ENCODE results near the gene CDC27. TPM values are rescaled to one million over a fixed set of nuclear protein-coding genes. Genes with fewer than 3 reads are reported as not detected.

CDC27 gene
- total RNA-seq, 4 donors from 2014 or later, result 37.5 to 63.9 (median 40.6) TPM

DNA sequence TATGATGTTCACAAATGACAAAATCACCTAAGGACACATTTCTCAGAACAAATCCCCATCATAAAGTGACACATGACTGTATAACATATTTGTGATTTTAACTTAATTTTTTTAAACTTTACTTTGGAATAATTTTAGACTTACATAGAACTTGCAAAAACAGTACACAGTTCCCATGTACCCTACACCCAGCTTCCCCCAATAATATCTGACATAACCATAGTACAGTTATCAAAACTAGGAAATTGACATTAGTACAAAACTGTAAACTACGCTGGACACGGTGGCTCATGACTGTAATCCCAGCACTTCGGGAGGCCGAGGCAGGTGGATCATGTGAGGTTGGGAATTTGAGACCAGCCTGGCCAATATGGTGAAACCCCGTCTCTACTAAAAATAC, 24.8 kb downstream of the CDC27 start:
- DNase-seq, result no peak
- in situ Hi-C loops (cut with MboI; ENCODE audit: low pct_ligation_motif_present in 1 of 4, low pct_unique_long_range_greater_than_20kb in 1 of 4, low sequenced_read_pairs in 3 of 4), result no loop called here
- Histone ChIP-seq H3K9me3 (no peaks in the 10 kb centered on the region), H3K27me3 (no peaks in the 10 kb centered on the region), H3K27ac (no peak overlapping the region), H3K4me1 (peaks cover 0 to 7% (median 2%) of the 10 kb centered on the region in 4 donors), H3K4me3 (no peak overlapping the region), H3K36me3 (peaks cover 0 to 43% (median 4%) of the 10 kb centered on the region in 4 donors)
- intact Hi-C loops (cut with DNase I; ENCODE audit: low total_unique reads), result no loop called here
- TF ChIP-seq, protein P1, sequence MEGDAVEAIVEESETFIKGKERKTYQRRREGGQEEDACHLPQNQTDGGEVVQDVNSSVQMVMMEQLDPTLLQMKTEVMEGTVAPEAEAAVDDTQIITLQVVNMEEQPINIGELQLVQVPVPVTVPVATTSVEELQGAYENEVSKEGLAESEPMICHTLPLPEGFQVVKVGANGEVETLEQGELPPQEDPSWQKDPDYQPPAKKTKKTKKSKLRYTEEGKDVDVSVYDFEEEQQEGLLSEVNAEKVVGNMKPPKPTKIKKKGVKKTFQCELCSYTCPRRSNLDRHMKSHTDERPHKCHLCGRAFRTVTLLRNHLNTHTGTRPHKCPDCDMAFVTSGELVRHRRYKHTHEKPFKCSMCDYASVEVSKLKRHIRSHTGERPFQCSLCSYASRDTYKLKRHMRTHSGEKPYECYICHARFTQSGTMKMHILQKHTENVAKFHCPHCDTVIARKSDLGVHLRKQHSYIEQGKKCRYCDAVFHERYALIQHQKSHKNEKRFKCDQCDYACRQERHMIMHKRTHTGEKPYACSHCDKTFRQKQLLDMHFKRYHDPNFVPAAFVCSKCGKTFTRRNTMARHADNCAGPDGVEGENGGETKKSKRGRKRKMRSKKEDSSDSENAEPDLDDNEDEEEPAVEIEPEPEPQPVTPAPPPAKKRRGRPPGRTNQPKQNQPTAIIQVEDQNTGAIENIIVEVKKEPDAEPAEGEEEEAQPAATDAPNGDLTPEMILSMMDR (IDR thresholded peaks at IDR 0.05), result no peak
- TF ChIP-seq POLR2AphosphoS5 (IDR thresholded peaks at IDR 0.05) (no peak), POLR2A (IDR thresholded peaks at IDR 0.05) (no peak), EP300 (IDR thresholded peaks at IDR 0.05; ENCODE audit: low read depth) (no peak)
- WGBS, 2 donors (ENCODE audit: low coverage in 1 of 2), result 99 to 100% methylated on average over 2 to 5 of the region's 5 CpGs

- intact Hi-C loops (cut with DNase I; ENCODE audit: low total_unique reads) (no loop called here), in situ Hi-C loops (cut with MboI; ENCODE audit: low pct_ligation_motif_present in 1 of 4, low pct_unique_long_range_greater_than_20kb in 1 of 4, low sequenced_read_pairs in 3 of 4) (no loop called here)
- H3K27ac ChIP-seq, result peak overlapping the region in 1 of 4 donors; percentile 32
- no peaks in the 10 kb centered on the region for H3K27me3 ChIP-seq
- DNase-seq, result no peak
- peaks cover 0 to 31% (median 14%) of the 10 kb centered on the region in 4 donors for H3K36me3 ChIP-seq
- peaks cover 0 to 7% (median 2%) of the 10 kb centered on the region in 4 donors for H3K4me1 ChIP-seq
- TF ChIP-seq POLR2AphosphoS5 (IDR thresholded peaks at IDR 0.05), result no peak
- TF ChIP-seq POLR2A (IDR thresholded peaks at IDR 0.05), result no peak
- TF ChIP-seq, protein P1 (IDR thresholded peaks at IDR 0.05), result no peak
- TF ChIP-seq EP300 (IDR thresholded peaks at IDR 0.05; ENCODE audit: low read depth), result no peak
- H3K4me3 ChIP-seq, result no peak overlapping the region
- 72 to 78% methylated on average over 2 of the region's 2 CpGs for WGBS, 2 donors (ENCODE audit: low coverage in 1 of 2)
- H3K9me3 ChIP-seq, result no peaks in the 10 kb centered on the region
Observed at GRCh38 chr17:47162013-47162622, 27.0 kb downstream of the CDC27 start.

GRCh38 chr17:47159315-47159714, 29.8 kb downstream of the CDC27 start:
- H3K36me3 ChIP-seq, result peaks cover 0 to 57% (median 23%) of the 10 kb centered on the region in 4 donors

DNA sequence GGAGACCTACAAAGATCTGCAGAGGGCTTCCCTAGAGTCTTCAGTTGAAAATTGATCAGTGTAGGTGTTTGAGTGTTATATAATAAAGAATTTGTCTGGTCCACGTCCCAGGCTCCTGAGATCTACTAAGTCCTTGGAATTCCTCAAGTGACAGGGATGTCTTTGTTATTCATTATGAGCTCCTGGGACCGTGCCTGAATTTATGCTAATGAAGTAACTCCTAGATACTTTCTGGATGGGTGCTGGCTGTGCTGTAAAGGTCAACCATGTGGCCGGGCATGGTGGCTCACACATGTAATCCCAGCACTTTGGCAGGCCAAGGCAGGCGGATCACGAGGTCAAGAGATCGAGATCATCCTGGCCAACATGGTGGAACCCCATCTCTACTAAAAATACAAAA, 43.7 kb downstream of the CDC27 start:
- Histone ChIP-seq H3K9me3 (no peaks in the 10 kb centered on the region), H3K27ac (no peak overlapping the region), H3K27me3 (no peaks in the 10 kb centered on the region), H3K4me3 (no peak overlapping the region), H3K4me1 (no peaks in the 10 kb centered on the region), H3K36me3 (peaks cover 0 to 75% (median 21%) of the 10 kb centered on the region in 4 donors)
- intact Hi-C loops (cut with DNase I; ENCODE audit: low total_unique reads) (no loop called here), in situ Hi-C loops (cut with MboI; ENCODE audit: low pct_ligation_motif_present in 1 of 4, low pct_unique_long_range_greater_than_20kb in 1 of 4, low sequenced_read_pairs in 3 of 4) (no loop called here)
- no peak for DNase-seq
- WGBS, 2 donors (ENCODE audit: low coverage in 1 of 2), result 89 to 96% methylated on average over 3 to 6 of the region's 6 CpGs
- TF ChIP-seq EP300 (IDR thresholded peaks at IDR 0.05; ENCODE audit: low read depth), result no peak
- TF ChIP-seq POLR2AphosphoS5 (IDR thresholded peaks at IDR 0.05), result no peak
- TF ChIP-seq POLR2A (IDR thresholded peaks at IDR 0.05), result no peak
- TF ChIP-seq, protein P1 (IDR thresholded peaks at IDR 0.05), result no peak

More at GRCh38 chr17:47159315-47159714, 29.8 kb downstream of the CDC27 start:
- H3K9me3 ChIP-seq, result no peaks in the 10 kb centered on the region
- DNase-seq, result no peak
- WGBS, 2 donors (ENCODE audit: low coverage in 1 of 2), result 100% methylated on average over 15 of the region's 18 CpGs; no CpG with 5 or more reads in 1 of the 2 donors
- H3K27me3 ChIP-seq, result no peaks in the 10 kb centered on the region
- in situ Hi-C loops (cut with MboI; ENCODE audit: low pct_ligation_motif_present in 1 of 4, low pct_unique_long_range_greater_than_20kb in 1 of 4, low sequenced_read_pairs in 3 of 4), result no loop called here
- peaks cover 0 to 7% (median 2%) of the 10 kb centered on the region in 4 donors for H3K4me1 ChIP-seq
- no peak for TF ChIP-seq POLR2AphosphoS5 (IDR thresholded peaks at IDR 0.05)
- TF ChIP-seq, protein P1 (IDR thresholded peaks at IDR 0.05), result no peak
- no peak for TF ChIP-seq EP300 (IDR thresholded peaks at IDR 0.05; ENCODE audit: low read depth)
- TF ChIP-seq POLR2A (IDR thresholded peaks at IDR 0.05), result no peak
- H3K27ac ChIP-seq, result no peak overlapping the region
- no peak overlapping the region for H3K4me3 ChIP-seq
- intact Hi-C loops (cut with DNase I; ENCODE audit: low total_unique reads), result no loop called here

Measured in transverse colon (tissue), 4 donors.